HG03565 (cell line): Measurements from ENCODE around the gene ASS1.
"Not testable (repeated sequence)": the region's sequence is repeated elsewhere in the genome, so short reads cannot be mapped to it uniquely, and the experiment has no call there.

Experiments used
- ATAC-seq: cut with Tn5 transposase; IDR thresholded peaks from one replicate; pipeline ENCODE4 v1.9.1; 2021; ENCODE audit warnings: mild to moderate bottlenecking, moderate library complexity; ENCODE audit not compliant: unreplicated experiment

Gene ASS1

GRCh38 chr9:130433168-130433946 lies 11.4 kb upstream of the ASS1 start:
- ATAC-seq, result no peak

- ATAC-seq, result no peak
These were observed 10.9 kb upstream of the ASS1 start for GRCh38 chr9:130433947-130434262.

- ATAC-seq, result not testable (repeated sequence)
These were observed 10.1 kb upstream of the ASS1 start for GRCh38 chr9:130434656-130435055.

- no peak for ATAC-seq
These were observed 7.6 kb upstream of the ASS1 start for GRCh38 chr9:130437011-130437789.

- no peak for ATAC-seq
These were observed 6.3 kb upstream of the ASS1 start for GRCh38 chr9:130438382-130438981.

- ATAC-seq, result no peak
These were observed 3.7 kb upstream of the ASS1 start for GRCh38 chr9:130441031-130441430.

GRCh38 chr9:130442746-130443455 lies 1.9 kb upstream of the ASS1 start:
- no peak for ATAC-seq

GRCh38 chr9:130443456-130443801 lies 1.3 kb upstream of the ASS1 start:
- no peak for ATAC-seq

GRCh38 chr9:130443840-130444492 lies 795 bp upstream of the ASS1 start:
- no peak for ATAC-seq

GRCh38 chr9:130445268-130445983 lies 665 bp downstream of the ASS1 start:
- no peak for ATAC-seq

- ATAC-seq, result no peak
These were observed 1.5 kb downstream of the ASS1 start for GRCh38 chr9:130446101-130446861.

GRCh38 chr9:130447193-130447816 lies 2.5 kb downstream of the ASS1 start:
- no peak for ATAC-seq

- no peak for ATAC-seq
These were observed 3.4 kb downstream of the ASS1 start for GRCh38 chr9:130448035-130448624.

- no peak for ATAC-seq
These were observed 4.2 kb downstream of the ASS1 start for GRCh38 chr9:130448771-130449603.

- no peak for ATAC-seq
These were observed 5.7 kb downstream of the ASS1 start for GRCh38 chr9:130450344-130451003.

- ATAC-seq, result no peak
These were observed 6.2 kb downstream of the ASS1 start for GRCh38 chr9:130451004-130451390.
